Measurements from ENCODE around the gene BACH2.

DNA sequence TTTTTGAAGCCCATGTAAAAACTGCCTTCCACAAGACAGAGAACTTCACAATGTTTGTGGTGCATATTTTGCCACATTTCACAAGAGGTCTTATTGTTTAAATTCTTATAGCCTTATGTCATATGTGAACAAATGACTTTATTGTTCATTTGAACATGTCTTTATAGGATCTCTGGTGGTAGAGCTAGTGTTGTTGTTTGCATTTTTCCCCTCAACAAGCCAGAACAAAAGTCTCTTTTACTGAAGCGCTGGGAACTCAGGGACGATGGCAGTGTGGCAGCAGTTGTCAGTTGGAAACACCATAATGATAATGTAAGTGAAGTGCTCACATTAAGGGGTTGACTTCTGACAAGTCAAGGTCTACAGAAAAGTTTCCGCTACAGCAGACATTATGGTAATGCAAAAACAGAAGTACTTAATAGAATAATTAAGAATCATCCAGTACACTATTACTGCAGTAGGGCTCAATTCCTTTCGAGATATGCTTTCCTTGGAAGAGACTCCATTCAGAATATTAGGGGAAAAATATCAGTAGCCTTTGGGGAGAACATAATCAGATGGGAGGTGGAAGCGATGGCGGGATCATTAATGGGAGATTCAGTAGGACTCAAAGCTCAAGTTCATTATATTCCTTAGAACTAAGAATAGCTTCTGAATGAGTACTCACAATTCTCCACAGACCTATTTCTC, 222.3 kb downstream of the BACH2 start:
- TF ChIP-seq CTCF (IDR thresholded peaks at IDR 0.05) = no peak
- no peak for TF ChIP-seq POLR2AphosphoS5 (IDR thresholded peaks at IDR 0.05)
